Measurements from ENCODE around the gene ADGRG2. TPM values are rescaled to one million over a fixed set of nuclear protein-coding genes. Genes with fewer than 3 reads are reported as not detected.

Gene ADGRG2, protein sequence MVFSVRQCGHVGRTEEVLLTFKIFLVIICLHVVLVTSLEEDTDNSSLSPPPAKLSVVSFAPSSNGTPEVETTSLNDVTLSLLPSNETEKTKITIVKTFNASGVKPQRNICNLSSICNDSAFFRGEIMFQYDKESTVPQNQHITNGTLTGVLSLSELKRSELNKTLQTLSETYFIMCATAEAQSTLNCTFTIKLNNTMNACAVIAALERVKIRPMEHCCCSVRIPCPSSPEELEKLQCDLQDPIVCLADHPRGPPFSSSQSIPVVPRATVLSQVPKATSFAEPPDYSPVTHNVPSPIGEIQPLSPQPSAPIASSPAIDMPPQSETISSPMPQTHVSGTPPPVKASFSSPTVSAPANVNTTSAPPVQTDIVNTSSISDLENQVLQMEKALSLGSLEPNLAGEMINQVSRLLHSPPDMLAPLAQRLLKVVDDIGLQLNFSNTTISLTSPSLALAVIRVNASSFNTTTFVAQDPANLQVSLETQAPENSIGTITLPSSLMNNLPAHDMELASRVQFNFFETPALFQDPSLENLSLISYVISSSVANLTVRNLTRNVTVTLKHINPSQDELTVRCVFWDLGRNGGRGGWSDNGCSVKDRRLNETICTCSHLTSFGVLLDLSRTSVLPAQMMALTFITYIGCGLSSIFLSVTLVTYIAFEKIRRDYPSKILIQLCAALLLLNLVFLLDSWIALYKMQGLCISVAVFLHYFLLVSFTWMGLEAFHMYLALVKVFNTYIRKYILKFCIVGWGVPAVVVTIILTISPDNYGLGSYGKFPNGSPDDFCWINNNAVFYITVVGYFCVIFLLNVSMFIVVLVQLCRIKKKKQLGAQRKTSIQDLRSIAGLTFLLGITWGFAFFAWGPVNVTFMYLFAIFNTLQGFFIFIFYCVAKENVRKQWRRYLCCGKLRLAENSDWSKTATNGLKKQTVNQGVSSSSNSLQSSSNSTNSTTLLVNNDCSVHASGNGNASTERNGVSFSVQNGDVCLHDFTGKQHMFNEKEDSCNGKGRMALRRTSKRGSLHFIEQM
- polyA plus RNA-seq (2014; cell fraction: cytosol; rRNA removed) = not detected in 2 replicates
- not detected in 2 replicates for polyA plus RNA-seq (2014; cell fraction: nucleus; rRNA removed)

- peak; percentile 1 for DNase-seq (ENCODE audit: low spot score)
These were observed at the start of gene ADGRG2 for GRCh38 chrX:19121898-19122640. TSS of gene ADGRG2 (minus strand) at chrX:19122468. CDS start at chrX:19068834, 53,634 bp downstream.

DNA sequence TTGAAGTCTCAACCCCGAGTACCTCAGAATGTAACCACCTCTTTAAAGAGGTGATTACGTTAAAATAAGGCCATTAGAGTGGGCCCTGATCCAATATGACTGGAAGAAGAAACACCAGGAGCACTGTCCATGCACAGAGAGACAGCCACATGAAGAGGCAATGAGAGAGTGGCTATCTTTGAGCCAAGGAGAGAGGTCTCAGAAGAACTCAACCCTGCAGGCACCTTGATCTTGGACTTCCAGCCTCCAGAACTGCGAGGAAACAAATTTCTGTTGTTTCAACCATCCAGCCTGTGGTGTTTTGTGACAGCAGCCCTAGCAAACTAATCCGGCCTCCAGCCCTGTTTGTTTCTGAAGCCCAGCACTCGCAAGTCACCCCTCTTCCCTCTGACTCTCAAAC lies 46.3 kb upstream of the ADGRG2 start:
- DNase-seq (ENCODE audit: low spot score) = no peak

GRCh38 chrX:19162851-19163250 lies 40.6 kb upstream of the ADGRG2 start:
- DNase-seq (ENCODE audit: low spot score) = no peak

- no peak for DNase-seq (ENCODE audit: low spot score)
These were observed 33.9 kb upstream of the ADGRG2 start for GRCh38 chrX:19156186-19156585.

GRCh38 chrX:19152762-19153161 lies 30.5 kb upstream of the ADGRG2 start:
- no peak for DNase-seq (ENCODE audit: low spot score)

DNA sequence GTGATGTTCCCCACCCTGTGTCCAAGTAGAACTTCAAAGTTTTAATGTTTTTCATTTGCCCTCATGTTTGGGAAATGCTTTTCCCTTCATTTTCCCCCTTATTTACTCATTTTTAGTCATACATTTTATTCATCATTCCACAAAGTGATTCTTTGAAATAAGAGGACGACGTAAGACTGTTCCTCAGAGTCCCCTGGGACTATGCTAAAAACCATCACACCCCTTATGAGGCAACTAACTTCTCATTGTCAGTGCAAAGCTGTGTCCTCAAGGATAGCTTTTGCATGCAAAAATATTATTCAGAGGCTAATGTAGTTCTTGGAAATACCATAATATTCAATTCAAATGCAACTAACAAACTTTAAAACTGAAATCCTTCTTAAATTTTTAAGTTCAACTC lies 14.8 kb upstream of the ADGRG2 start:
- no peak for DNase-seq (ENCODE audit: low spot score)

- DNase-seq (ENCODE audit: low spot score) = no peak
These were observed 11.5 kb upstream of the ADGRG2 start for GRCh38 chrX:19133784-19134183.

DNA sequence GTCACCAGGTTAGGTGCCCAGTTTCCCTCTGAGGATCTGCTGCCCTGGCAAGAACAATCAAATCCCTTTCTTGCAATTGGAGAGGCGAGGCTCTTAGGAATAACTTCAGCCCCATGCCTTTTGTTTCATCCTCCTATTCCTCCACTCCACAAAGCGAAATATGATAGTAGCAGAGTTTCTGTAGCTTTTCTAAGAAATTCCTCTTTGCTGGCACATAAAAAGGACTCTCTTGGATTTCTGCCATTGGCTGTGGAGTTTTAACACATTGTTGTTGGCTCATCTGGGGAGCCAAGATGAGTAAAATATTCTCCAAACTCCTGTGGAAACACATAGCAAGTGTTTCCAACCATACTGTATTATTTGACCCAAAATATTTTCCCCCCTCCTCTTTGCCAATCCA lies 11.0 kb upstream of the ADGRG2 start:
- no peak for DNase-seq (ENCODE audit: low spot score)

DNA sequence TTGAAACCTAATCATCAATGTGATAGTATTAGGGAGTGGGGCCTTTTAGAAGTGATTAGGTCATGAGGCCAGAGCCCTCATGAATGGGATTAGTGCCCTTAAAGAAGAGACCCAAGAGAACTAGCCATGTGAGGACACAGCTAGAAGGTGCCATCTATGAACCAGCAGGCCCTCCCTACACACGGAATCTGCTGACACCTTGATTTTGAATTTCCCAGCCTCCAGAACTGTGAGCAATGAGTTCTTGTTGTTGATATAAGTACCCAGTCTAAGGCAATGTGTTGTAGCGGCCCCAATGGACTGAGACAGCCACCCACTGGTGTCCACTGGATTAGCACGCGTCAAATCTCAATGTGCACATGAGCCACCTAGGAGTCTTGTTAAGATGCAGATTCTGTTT lies 8.4 kb upstream of the ADGRG2 start:
- DNase-seq (ENCODE audit: low spot score) = no peak

GRCh38 chrX:19129694-19130093 lies 7.4 kb upstream of the ADGRG2 start:
- no peak for DNase-seq (ENCODE audit: low spot score)

GRCh38 chrX:19127649-19128168 lies 5.4 kb upstream of the ADGRG2 start:
- DNase-seq (ENCODE audit: low spot score) = no peak

DNA sequence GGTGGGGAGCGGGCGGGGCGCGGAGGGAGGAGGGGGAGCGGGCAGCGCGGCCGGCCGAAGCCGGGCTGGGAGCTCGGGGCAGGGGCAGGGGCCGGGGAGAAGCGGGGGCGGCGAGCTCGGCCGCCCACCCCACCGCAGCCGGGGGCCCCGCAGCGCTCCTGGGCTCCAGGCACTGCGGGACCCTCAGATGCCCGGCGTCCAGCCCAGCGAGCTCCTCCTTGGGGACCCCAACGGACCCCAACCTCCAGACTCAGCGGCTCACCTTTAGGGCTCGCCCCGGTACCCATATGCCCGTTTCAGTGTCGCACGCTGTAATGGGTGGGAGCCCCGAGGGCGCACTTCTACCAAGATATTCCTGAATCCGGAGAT lies 357 bp upstream of the ADGRG2 start:
- no peak for DNase-seq (ENCODE audit: low spot score)

- no peak for DNase-seq (ENCODE audit: low spot score)
These were observed 802 bp downstream of the ADGRG2 start for GRCh38 chrX:19121466-19121865.

- no peak for DNase-seq (ENCODE audit: low spot score)
These were observed 11.6 kb downstream of the ADGRG2 start for GRCh38 chrX:19110642-19111041.

GRCh38 chrX:19107035-19107434 lies 15.2 kb downstream of the ADGRG2 start:
- DNase-seq (ENCODE audit: low spot score) = no peak

- DNase-seq (ENCODE audit: low spot score) = no peak
These were observed 21.7 kb downstream of the ADGRG2 start for GRCh38 chrX:19100586-19100985.

DNA sequence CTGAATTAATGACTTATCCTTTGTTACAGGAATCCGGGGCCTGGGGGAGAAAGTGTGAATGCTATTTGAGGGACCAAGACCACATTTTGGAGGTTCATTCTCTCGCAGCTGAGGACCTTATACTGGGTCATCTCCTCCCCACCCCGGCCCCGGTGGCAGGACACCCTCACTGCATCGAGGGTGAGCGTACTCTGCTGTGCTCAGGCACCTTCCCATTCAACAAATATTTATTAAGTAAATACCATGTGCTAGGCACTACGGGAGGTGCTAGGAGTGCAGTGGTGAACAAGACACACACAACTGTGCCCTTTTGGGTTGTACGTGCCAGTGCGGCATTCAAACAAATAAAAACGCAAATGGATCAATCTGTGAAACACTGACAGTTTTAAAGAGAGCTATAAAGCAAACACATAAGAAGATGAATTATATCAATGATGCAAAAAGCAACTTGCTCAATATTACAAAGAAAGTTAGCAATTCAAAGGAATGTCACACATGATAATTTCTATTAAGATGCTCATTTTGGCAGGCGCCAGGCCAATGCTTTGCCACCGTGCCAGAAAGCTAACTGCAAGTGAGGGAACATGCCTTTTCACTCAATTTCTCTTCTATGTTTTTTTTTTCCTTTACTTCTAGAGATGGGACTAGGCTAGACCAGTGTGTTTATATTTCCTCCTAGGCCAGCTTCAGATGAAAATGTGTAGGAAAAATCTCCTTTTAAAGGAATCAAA lies 24.6 kb downstream of the ADGRG2 start:
- DNase-seq (ENCODE audit: low spot score) = no peak

GRCh38 chrX:19096586-19096985 lies 25.7 kb downstream of the ADGRG2 start:
- DNase-seq (ENCODE audit: low spot score) = no peak

GRCh38 chrX:19094654-19095053 lies 27.6 kb downstream of the ADGRG2 start:
- DNase-seq (ENCODE audit: low spot score) = no peak

- DNase-seq (ENCODE audit: low spot score) = no peak
These were observed 30.7 kb downstream of the ADGRG2 start for GRCh38 chrX:19091596-19091995.

Data from SK-N-DZ (cell line).